Transverse colon (tissue), 4 donors: ENCODE measurements around the gene INSL3.

Source experiments
- CTCF ChIP-seq, 5 experiments: fragments of 200-600 bp in 3 of 5; fragments of 450-650 bp in 2 of 5; sonication (generic) in 3 of 5; IDR thresholded peaks; 1 replicate in 2 of 5; 2 replicates in 3 of 5; pipeline ENCODE4 v1.5.1; 2016 to 2017; ENCODE audit warnings: antibody characterized with exemption in 5 of 5, inconsistent platforms in 3 of 5, mild to moderate bottlenecking in 2 of 5, moderate library complexity in 1 of 5
- EP300 ChIP-seq: sonication (generic); formaldehyde crosslinking; IDR thresholded peaks from one replicate; pipeline ENCODE4 v1.6.1; 2017; ENCODE audit warnings: antibody characterized with exemption, low read depth
- POLR2A ChIP-seq: fragments of 450-650 bp; IDR thresholded peaks from one replicate; pipeline ENCODE4 v1.6.1; 2016; ENCODE audit warnings: antibody characterized with exemption, mild to moderate bottlenecking, moderate library complexity
- POLR2AphosphoS5 ChIP-seq, 3 donors: sonication (generic); formaldehyde crosslinking; IDR thresholded peaks; one replicate each; pipeline ENCODE4 v1.6.1; 2016; ENCODE audit warnings: antibody characterized with exemption in 3 of 3

GRCh38 chr19:17832443-17833208 is 11.3 kb upstream of the INSL3 start:
- no peak for TF ChIP-seq CTCF (IDR thresholded peaks at IDR 0.05)
- TF ChIP-seq POLR2A = no peak
- TF ChIP-seq EP300 = no peak
- TF ChIP-seq POLR2AphosphoS5 (IDR thresholded peaks at IDR 0.05) = no peak
